Lung (tissue), 12 donors: ENCODE measurements around the gene TBX6. TPM values are rescaled to one million over a fixed set of nuclear protein-coding genes. Genes with fewer than 3 reads are reported as not detected.
"Not testable (repeated sequence)": the region's sequence is repeated elsewhere in the genome, so short reads cannot be mapped to it uniquely, and the experiment has no call there.

ENCODE experiments used
- ATAC-seq: fragments of 200-7000 bp; cut with Tn5 transposase; one replicate; pipeline ENCODE4 v1.9.1; 2020; ENCODE audit warnings: moderate number of reproducible peaks; ENCODE audit not compliant: insufficient read depth, low FRiP score
- DNase-seq, 3 donors: peaks; one replicate each; pipeline ENCODE4 v3.0.0-alpha.2; 2013 to 2017
- H3K27ac ChIP-seq, 2 donors: one replicate each; pipeline ENCODE4 v1.5.1; 2013; ENCODE audit warnings: mild to moderate bottlenecking in 2 of 2, moderate library complexity in 2 of 2, control low read depth in 1 of 2, inconsistent platforms in 1 of 2, low read depth in 1 of 2, low read length in 1 of 2
- H3K27me3 ChIP-seq, 3 donors: one replicate each; pipeline ENCODE4 v1.5.1; 2013; ENCODE audit warnings: low read length in 2 of 3; ENCODE audit not compliant: control insufficient read depth in 3 of 3, insufficient read depth in 3 of 3
- H3K36me3 ChIP-seq, 4 donors: one replicate each; pipeline ENCODE4 v1.5.1; 2013; ENCODE audit warnings: low read length in 4 of 4, mild to moderate bottlenecking in 1 of 4, moderate library complexity in 1 of 4; ENCODE audit not compliant: control insufficient read depth in 4 of 4, insufficient read depth in 4 of 4
- H3K4me1 ChIP-seq, 5 donors: one replicate each; pipeline ENCODE4 v1.5.1; 2013; ENCODE audit warnings: low read length in 5 of 5, mild to moderate bottlenecking in 2 of 5, moderate library complexity in 1 of 5; ENCODE audit not compliant: control insufficient read depth in 5 of 5, insufficient read depth in 5 of 5
- H3K4me3 ChIP-seq: one replicate; pipeline ENCODE4 v1.5.1; 2013; ENCODE audit warnings: mild to moderate bottlenecking, control low read depth, moderate library complexity
- H3K9ac ChIP-seq, 2 donors: one replicate each; pipeline ENCODE4 v1.5.1; 2013; ENCODE audit warnings: low read length in 2 of 2, control low read depth in 1 of 2; ENCODE audit not compliant: insufficient read depth in 1 of 2
- H3K9me3 ChIP-seq, 4 donors: one replicate each; pipeline ENCODE4 v1.5.1; 2013; ENCODE audit warnings: low read length in 3 of 4, mild to moderate bottlenecking in 1 of 4, moderate library complexity in 1 of 4; ENCODE audit not compliant: control insufficient read depth in 4 of 4, insufficient read depth in 3 of 4
- CTCF ChIP-seq: IDR thresholded peaks from 2 replicates; pipeline ENCODE4 v1.5.1; 2012; ENCODE audit warnings: mild to moderate bottlenecking; ENCODE audit errors: control extremely low read depth, extremely low read depth
- WGBS, 2 donors: extraction: QIAGEN DNeasy Blood & Tissue Kit; methylation state at CpG; one replicate each; pipeline ENCODE4 v1.1.7; 2013; 5-methylcytosine and 5-hydroxymethylcytosine counted together
- polyA plus RNA-seq, 2 donors: library from polyadenylated mRNA; stranded (reverse); fragments of 200-250 nt; gene quantifications; one replicate each; pipeline ENCODE4 v1.2.1, GENCODE V29; 2013
- total RNA-seq, 2 donors: library from RNA; depleted of rRNA in 1 of 2; stranded (reverse); fragments of >200 nt in 1 of 2; gene quantifications; one replicate each; pipeline ENCODE4 v1.2.1, GENCODE V29; 2014 to 2021
- donor health status: control.
- donor health status: control.
- donor health status: Bipolar disorder and iron deficiency.
- donor health status: healthy.
- donor health status: DM: yes; HTN: yes; CAD: no.

TBX6 gene
- total and polyA plus RNA-seq, 4 donors = 0.60 to 1.7 (median 1.3) TPM

GRCh38 chr16:30127993-30128392 is 36.3 kb upstream of the TBX6 start:
- ATAC-seq = no peak
- Histone ChIP-seq H3K27me3 (no peaks in the 10 kb centered on the region), H3K9me3 (no peaks in the 10 kb centered on the region), H3K27ac (no peak overlapping the region), H3K9ac (no peak overlapping the region), H3K4me3 (no peak overlapping the region), H3K36me3 (no peaks in the 10 kb centered on the region), H3K4me1 (peaks cover 0 to 5% (median 3%) of the 10 kb centered on the region in 5 donors)
- TF ChIP-seq CTCF = no peak
- WGBS, 2 donors = 87 to 96% methylated on average over 1 of the region's 1 CpG
- no peak for DNase-seq

GRCh38 chr16:30125690-30126089 is 34.0 kb upstream of the TBX6 start:
- DNase-seq, H3K27me3 ChIP-seq, ATAC-seq, H3K9me3 ChIP-seq, H3K36me3 ChIP-seq, H3K9ac ChIP-seq, H3K4me3 ChIP-seq, H3K27ac ChIP-seq: not testable (repeated sequence)
- peaks cover 0 to 11% (median 7%) of the 10 kb centered on the region in 5 donors for H3K4me1 ChIP-seq
- WGBS, 2 donors = 92 to 93% methylated on average over 9 of the region's 9 CpGs

- no peak for TF ChIP-seq CTCF
- Histone ChIP-seq H3K9ac (no peak overlapping the region), H3K27me3 (no peaks in the 10 kb centered on the region), H3K9me3 (no peaks in the 10 kb centered on the region), H3K36me3 (peaks cover 0 to 7% (median 3%) of the 10 kb centered on the region in 4 donors), H3K4me3 (no peak overlapping the region), H3K4me1 (peaks cover 0 to 11% (median 7%) of the 10 kb centered on the region in 5 donors), H3K27ac (no peak overlapping the region)
- ATAC-seq (no peak), DNase-seq (no peak)
- 91 to 96% methylated on average over 4 of the region's 4 CpGs for WGBS, 2 donors
Observed at GRCh38 chr16:30124985-30125379, 33.3 kb upstream of the TBX6 start.

GRCh38 chr16:30122604-30123160 is 31.0 kb upstream of the TBX6 start:
- H3K9me3 ChIP-seq = no peaks in the 10 kb centered on the region
- H3K4me1 ChIP-seq = peaks cover 0 to 11% (median 7%) of the 10 kb centered on the region in 5 donors
- no peaks in the 10 kb centered on the region for H3K27me3 ChIP-seq
- WGBS, 2 donors = 1 to 3% methylated on average over 37 to 42 of the region's 42 CpGs
- no peak for TF ChIP-seq CTCF
- DNase-seq (peak in 2 of 3 donors; percentile 68 to 71), ATAC-seq (no peak)
- H3K36me3 ChIP-seq = peaks cover 0 to 18% (median 12%) of the 10 kb centered on the region in 4 donors
- peak overlapping the region; percentile 60 to 86 for H3K27ac ChIP-seq
- peak overlapping the region; percentile 82 to 88 for H3K9ac ChIP-seq
- peak overlapping the region; percentile 87 for H3K4me3 ChIP-seq
